ENCODE results near the gene TNFRSF6B.

Gene TNFRSF6B

DNA sequence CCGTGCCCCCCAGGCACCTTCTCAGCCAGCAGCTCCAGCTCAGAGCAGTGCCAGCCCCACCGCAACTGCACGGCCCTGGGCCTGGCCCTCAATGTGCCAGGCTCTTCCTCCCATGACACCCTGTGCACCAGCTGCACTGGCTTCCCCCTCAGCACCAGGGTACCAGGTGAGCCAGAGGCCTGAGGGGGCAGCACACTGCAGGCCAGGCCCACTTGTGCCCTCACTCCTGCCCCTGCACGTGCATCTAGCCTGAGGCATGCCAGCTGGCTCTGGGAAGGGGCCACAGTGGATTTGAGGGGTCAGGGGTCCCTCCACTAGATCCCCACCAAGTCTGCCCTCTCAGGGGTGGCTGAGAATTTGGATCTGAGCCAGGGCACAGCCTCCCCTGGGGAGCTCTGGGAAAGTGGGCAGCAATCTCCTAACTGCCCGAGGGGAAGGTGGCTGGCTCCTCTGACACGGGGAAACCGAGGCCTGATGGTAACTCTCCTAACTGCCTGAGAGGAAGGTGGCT lies 960 bp downstream of the TNFRSF6B start:
- TF ChIP-seq, protein P1, sequence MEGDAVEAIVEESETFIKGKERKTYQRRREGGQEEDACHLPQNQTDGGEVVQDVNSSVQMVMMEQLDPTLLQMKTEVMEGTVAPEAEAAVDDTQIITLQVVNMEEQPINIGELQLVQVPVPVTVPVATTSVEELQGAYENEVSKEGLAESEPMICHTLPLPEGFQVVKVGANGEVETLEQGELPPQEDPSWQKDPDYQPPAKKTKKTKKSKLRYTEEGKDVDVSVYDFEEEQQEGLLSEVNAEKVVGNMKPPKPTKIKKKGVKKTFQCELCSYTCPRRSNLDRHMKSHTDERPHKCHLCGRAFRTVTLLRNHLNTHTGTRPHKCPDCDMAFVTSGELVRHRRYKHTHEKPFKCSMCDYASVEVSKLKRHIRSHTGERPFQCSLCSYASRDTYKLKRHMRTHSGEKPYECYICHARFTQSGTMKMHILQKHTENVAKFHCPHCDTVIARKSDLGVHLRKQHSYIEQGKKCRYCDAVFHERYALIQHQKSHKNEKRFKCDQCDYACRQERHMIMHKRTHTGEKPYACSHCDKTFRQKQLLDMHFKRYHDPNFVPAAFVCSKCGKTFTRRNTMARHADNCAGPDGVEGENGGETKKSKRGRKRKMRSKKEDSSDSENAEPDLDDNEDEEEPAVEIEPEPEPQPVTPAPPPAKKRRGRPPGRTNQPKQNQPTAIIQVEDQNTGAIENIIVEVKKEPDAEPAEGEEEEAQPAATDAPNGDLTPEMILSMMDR (IDR thresholded peaks at IDR 0.05; ENCODE audit: borderline replicate concordance, control extremely low read depth, extremely low read depth, insufficient read depth, missing control alignments): no peak
- no peak for DNase-seq (ENCODE audit: low spot score)
- in situ Hi-C loops (cut with MboI; ENCODE audit: low sequenced_read_pairs, unreplicated experiment): no loop called here

DNA sequence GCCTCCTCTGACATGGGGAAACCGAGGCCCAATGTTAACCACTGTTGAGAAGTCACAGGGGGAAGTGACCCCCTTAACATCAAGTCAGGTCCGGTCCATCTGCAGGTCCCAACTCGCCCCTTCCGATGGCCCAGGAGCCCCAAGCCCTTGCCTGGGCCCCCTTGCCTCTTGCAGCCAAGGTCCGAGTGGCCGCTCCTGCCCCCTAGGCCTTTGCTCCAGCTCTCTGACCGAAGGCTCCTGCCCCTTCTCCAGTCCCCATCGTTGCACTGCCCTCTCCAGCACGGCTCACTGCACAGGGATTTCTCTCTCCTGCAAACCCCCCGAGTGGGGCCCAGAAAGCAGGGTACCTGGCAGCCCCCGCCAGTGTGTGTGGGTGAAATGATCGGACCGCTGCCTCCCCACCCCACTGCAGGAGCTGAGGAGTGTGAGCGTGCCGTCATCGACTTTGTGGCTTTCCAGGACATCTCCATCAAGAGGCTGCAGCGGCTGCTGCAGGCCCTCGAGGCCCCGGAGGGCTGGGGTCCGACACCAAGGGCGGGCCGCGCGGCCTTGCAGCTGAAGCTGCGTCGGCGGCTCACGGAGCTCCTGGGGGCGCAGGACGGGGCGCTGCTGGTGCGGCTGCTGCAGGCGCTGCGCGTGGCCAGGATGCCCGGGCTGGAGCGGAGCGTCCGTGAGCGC lies 1.6 kb downstream of the TNFRSF6B start:
- in situ Hi-C loops (cut with MboI; ENCODE audit: low sequenced_read_pairs, unreplicated experiment): no loop called here
- no peak for DNase-seq (ENCODE audit: low spot score)
- TF ChIP-seq, protein P1 (IDR thresholded peaks at IDR 0.05; ENCODE audit: borderline replicate concordance, control extremely low read depth, extremely low read depth, insufficient read depth, missing control alignments): no peak

- in situ Hi-C loops (cut with MboI; ENCODE audit: low sequenced_read_pairs, unreplicated experiment): no loop called here
- peak; percentile 82 for DNase-seq (ENCODE audit: low spot score)
- TF ChIP-seq, protein P1 (IDR thresholded peaks at IDR 0.05; ENCODE audit: borderline replicate concordance, control extremely low read depth, extremely low read depth, insufficient read depth, missing control alignments): no peak
These were observed 2.5 kb downstream of the TNFRSF6B start for GRCh38 chr20:63698739-63699465.

- TF ChIP-seq, protein P1 (IDR thresholded peaks at IDR 0.05; ENCODE audit: borderline replicate concordance, control extremely low read depth, extremely low read depth, insufficient read depth, missing control alignments): no peak
- in situ Hi-C loops (cut with MboI; ENCODE audit: low sequenced_read_pairs, unreplicated experiment): loop anchor here (10.0 kb wide), 1 partner anchor 155 kb away; no protein-coding TSS in a partner anchor
- DNase-seq (ENCODE audit: low spot score): peak; percentile 24
These were observed 3.2 kb downstream of the TNFRSF6B start for GRCh38 chr20:63699466-63700198.

- in situ Hi-C loops (cut with MboI; ENCODE audit: low sequenced_read_pairs, unreplicated experiment): loop anchor here (10.0 kb wide), 1 partner anchor 154 kb away; no protein-coding TSS in a partner anchor
- TF ChIP-seq, protein P1 (IDR thresholded peaks at IDR 0.05; ENCODE audit: borderline replicate concordance, control extremely low read depth, extremely low read depth, insufficient read depth, missing control alignments): no peak
- DNase-seq (ENCODE audit: low spot score): peak; percentile 28
These were observed 4.0 kb downstream of the TNFRSF6B start for GRCh38 chr20:63700199-63701050.

All from GM13976 (cell line).